Adrenal gland (tissue), 12 donors: Measurements from ENCODE around the gene PLS1. TPM values are rescaled to one million over a fixed set of nuclear protein-coding genes. Genes with fewer than 3 reads are reported as not detected.

Experiments used
- DNase-seq, 7 donors: peaks; one replicate each; pipeline ENCODE4 v3.0.0-alpha.2; 2019 to 2020
- H3K27ac ChIP-seq, 5 donors: fragments of 200-600 bp; sonication (generic) in 4 of 5; 1 replicate in 3 of 5; 2 replicates in 2 of 5; pipeline versions ENCODE4 v1.5.1 to v1.8.0; 2016 to 2020; ENCODE audit warnings: mild to moderate bottlenecking in 1 of 5
- H3K27me3 ChIP-seq: fragments of 200-600 bp; 2 replicates; pipeline ENCODE4 v1.8.0; 2021
- H3K36me3 ChIP-seq, 2 donors: fragments of 200-600 bp; replicated peaks in 1 of 2; 1 replicate in 1 of 2; 2 replicates in 1 of 2; pipeline versions ENCODE4 v1.5.1 to v1.8.0; 2018 to 2022
- H3K4me1 ChIP-seq, 2 donors: fragments of 200-600 bp; replicated peaks in 1 of 2; 1 replicate in 1 of 2; 2 replicates in 1 of 2; pipeline versions ENCODE4 v1.5.1 to v1.8.0; 2018 to 2021
- H3K4me3 ChIP-seq, 4 donors: fragments of 200-600 bp; sonication (generic) in 3 of 4; one replicate each; pipeline ENCODE4 v1.5.1; 2016 to 2018
- H3K9me3 ChIP-seq, 3 donors: fragments of 200-600 bp; sonication (generic) in 1 of 3; replicated peaks in 1 of 3; 1 replicate in 2 of 3; 2 replicates in 1 of 3; pipeline versions ENCODE4 v1.5.1 to v1.8.0; 2016 to 2021
- POLR2A ChIP-seq, 2 donors: fragments of 450-650 bp; IDR thresholded peaks; one replicate each; pipeline ENCODE4 v1.6.1; 2017; ENCODE audit warnings: antibody characterized with exemption in 2 of 2, mild to moderate bottlenecking in 2 of 2, moderate library complexity in 1 of 2
- WGBS, 4 donors: extraction: QIAGEN DNeasy Blood & Tissue Kit in 2 of 4; methylation state at CpG; one replicate each; pipeline versions ENCODE4 v1.1.5 to v1.1.7; 2013 to 2017; 5-methylcytosine and 5-hydroxymethylcytosine counted together
- intact Hi-C, 2 donors: fragments of 100-400 bp; cut with DNase I; formaldehyde crosslinking; loops; one replicate each; pipeline versions ENCODE4 v1.14.1 to v1.15.0; 2022 to 2023
- polyA plus RNA-seq, 3 donors: library from polyadenylated mRNA; stranded (reverse); fragments of 200-250 nt in 2 of 3; fragments of 350-450 nt in 1 of 3; fragmentation: Illumina TruSeq in 1 of 3; extraction: RNeasy Lipid Tissue Mini Kit (QIAGEN cat#74804) in 1 of 3; gene quantifications; one replicate each; pipeline ENCODE4 v1.2.3, GENCODE V29; 2013 to 2014
- total RNA-seq, 9 donors: library from RNA; depleted of rRNA in 4 of 9; stranded (reverse); fragments of >200 nt in 4 of 9; fragments of 120-200 nt in 1 of 9; fragmentation: NEBNext Ultra II Directional in 1 of 9; extraction: Animal tissue kit (Norgen Biotek cat#: 25700) in 1 of 9; gene quantifications; one replicate each; pipeline versions ENCODE4 v1.1.0 to v1.2.4, GENCODE V29; 2013 to 2023
- TF ChIP-seq, protein P1 (sequence below), 6 experiments: fragments of 450-650 bp in 4 of 6; fragments of 200-600 bp in 2 of 6; sonication (generic) in 1 of 6; IDR thresholded peaks; 1 replicate in 5 of 6; 2 replicates in 1 of 6; pipeline versions ENCODE4 v1.5.1 to v1.8.0; 2016 to 2021; ENCODE audit warnings: antibody characterized with exemption in 6 of 6, mild to moderate bottlenecking in 2 of 6, moderate library complexity in 1 of 6
- donor health status: healthy with polysubstance abuse.
- donor health status: Bipolar disorder and iron deficiency.
- donor health status: DM: yes; HTN: yes; CAD: no.
- donor health status: DM: no; HTN: no; CAD: no.
- donor health status: DM: no; HTN: no; CAD: no.
- donor health status: DM: yes; HTN: yes; CAD: no.

The PLS1 gene
- total and polyA plus RNA-seq, 12 donors, result 0.74 to 12.9 (median 7.9) TPM

DNA sequence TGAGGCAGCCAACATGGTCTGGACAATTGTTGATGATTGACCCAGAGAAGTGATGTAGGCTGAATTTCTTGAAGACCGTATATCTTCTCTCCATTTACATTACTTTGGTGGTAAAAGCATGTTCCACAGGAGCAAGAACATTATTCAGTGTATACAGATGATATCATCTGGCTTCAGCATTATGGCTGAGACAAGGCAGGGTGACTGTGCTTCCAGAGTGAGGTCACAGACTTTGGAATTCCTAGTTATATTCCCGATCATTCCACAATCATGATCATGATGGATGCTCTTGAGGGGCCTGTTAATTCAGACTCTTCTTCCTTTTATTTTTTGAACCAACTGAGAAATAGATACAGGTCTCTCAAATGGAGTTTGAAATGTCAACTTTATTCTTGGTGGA, 19.0 kb downstream of the PLS1 start:
- Histone ChIP-seq H3K27ac (no peak overlapping the region), H3K4me3 (no peak overlapping the region), H3K27me3 (no peaks in the 10 kb centered on the region), H3K9me3 (no peaks in the 10 kb centered on the region), H3K36me3 (no peaks in the 10 kb centered on the region), H3K4me1 (no peaks in the 10 kb centered on the region)
- no peak for DNase-seq
- intact Hi-C loops, result no loop called here
- WGBS, 4 donors, result 73 to 100% (median 95%) methylated on average over 2 of the region's 2 CpGs
- no peak for TF ChIP-seq POLR2A (IDR thresholded peaks at IDR 0.05)
- TF ChIP-seq, protein P1, sequence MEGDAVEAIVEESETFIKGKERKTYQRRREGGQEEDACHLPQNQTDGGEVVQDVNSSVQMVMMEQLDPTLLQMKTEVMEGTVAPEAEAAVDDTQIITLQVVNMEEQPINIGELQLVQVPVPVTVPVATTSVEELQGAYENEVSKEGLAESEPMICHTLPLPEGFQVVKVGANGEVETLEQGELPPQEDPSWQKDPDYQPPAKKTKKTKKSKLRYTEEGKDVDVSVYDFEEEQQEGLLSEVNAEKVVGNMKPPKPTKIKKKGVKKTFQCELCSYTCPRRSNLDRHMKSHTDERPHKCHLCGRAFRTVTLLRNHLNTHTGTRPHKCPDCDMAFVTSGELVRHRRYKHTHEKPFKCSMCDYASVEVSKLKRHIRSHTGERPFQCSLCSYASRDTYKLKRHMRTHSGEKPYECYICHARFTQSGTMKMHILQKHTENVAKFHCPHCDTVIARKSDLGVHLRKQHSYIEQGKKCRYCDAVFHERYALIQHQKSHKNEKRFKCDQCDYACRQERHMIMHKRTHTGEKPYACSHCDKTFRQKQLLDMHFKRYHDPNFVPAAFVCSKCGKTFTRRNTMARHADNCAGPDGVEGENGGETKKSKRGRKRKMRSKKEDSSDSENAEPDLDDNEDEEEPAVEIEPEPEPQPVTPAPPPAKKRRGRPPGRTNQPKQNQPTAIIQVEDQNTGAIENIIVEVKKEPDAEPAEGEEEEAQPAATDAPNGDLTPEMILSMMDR (IDR thresholded peaks at IDR 0.05), result no peak

DNA sequence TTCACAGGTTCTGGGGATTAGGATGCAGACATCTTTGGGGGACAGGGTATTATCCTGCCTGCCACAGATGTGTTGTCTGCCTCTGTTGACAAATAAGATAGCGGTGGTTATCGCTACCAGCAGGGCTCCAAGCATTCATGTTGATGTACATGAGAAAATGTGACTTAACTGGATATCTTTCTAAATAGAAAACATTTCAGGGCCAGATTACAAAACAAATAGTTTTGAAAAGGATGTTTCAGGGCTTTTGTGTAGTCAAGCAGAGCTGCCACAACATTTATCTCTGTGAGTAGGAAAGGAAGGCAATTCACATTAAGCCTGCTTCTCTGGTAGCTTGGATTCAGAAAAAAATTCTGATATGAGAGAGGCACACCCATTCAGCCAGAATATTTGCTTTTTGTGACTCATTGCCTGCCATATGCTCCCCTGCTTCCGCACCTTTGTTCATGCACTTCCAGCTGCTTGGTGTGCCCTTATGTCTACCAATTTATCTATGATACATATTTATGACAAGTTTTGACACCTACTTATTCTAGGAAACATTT, 22.8 kb downstream of the PLS1 start:
- no peaks in the 10 kb centered on the region for H3K36me3 ChIP-seq
- no peak for TF ChIP-seq POLR2A (IDR thresholded peaks at IDR 0.05)
- TF ChIP-seq, protein P1 (IDR thresholded peaks at IDR 0.05), result no peak
- H3K27me3 ChIP-seq, result no peaks in the 10 kb centered on the region
- H3K4me1 ChIP-seq, result no peaks in the 10 kb centered on the region
- DNase-seq, result no peak
- intact Hi-C loops, result no loop called here
- H3K4me3 ChIP-seq, result no peak overlapping the region
- no peak overlapping the region for H3K27ac ChIP-seq
- H3K9me3 ChIP-seq, result no peaks in the 10 kb centered on the region
- 89 to 99% (median 96%) methylated on average over 3 of the region's 3 CpGs for WGBS, 4 donors

DNA sequence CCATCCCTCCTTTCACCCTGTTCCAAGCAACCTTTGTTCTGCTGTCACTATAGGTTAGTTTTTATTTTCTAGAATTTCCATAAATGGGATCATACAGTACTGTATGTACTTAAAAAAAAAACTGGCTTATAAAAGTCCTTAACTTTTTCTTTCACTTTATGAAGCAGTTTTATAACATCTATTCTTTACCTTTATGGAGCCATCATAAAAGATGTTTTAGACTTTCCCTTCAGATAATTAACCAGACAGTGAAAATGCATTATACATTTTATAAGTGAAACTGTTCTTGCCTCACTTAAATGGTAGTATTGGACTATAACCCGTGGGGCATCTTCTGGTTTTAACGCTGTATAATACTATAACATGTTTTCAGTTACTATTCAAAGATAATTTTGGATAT, 26.2 kb downstream of the PLS1 start:
- 81 to 89% (median 86%) methylated on average over 2 of the region's 2 CpGs for WGBS, 4 donors
- no peak for DNase-seq
- H3K27me3 ChIP-seq, result no peaks in the 10 kb centered on the region
- no peaks in the 10 kb centered on the region for H3K4me1 ChIP-seq
- intact Hi-C loops, result no loop called here
- H3K9me3 ChIP-seq, result no peaks in the 10 kb centered on the region
- no peak overlapping the region for H3K4me3 ChIP-seq
- H3K27ac ChIP-seq, result no peak overlapping the region
- H3K36me3 ChIP-seq, result no peaks in the 10 kb centered on the region
- TF ChIP-seq, protein P1 (IDR thresholded peaks at IDR 0.05), result no peak
- no peak for TF ChIP-seq POLR2A (IDR thresholded peaks at IDR 0.05)

DNA sequence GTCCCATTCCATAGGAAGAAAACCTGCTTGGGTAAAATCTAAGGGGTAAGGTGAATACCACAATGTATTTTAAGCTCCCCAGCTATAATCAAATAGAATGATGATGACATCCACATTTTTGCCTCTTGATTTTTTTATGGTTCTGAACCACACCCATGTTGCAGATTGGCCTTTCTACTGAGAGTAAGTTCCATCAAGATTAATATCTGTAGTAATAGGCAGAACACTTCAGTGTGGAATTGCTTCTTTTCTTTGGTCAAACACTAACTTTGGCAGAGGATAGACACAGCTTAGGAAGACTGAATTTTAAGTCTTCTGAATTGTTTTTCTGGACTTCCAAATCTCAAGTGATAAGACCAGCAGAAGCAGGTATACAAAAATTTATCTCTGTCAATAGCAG, 27.0 kb downstream of the PLS1 start:
- Histone ChIP-seq H3K4me1 (no peaks in the 10 kb centered on the region), H3K4me3 (no peak overlapping the region), H3K36me3 (no peaks in the 10 kb centered on the region), H3K27me3 (no peaks in the 10 kb centered on the region), H3K9me3 (no peaks in the 10 kb centered on the region), H3K27ac (no peak overlapping the region)
- no peak for DNase-seq
- intact Hi-C loops, result no loop called here
- TF ChIP-seq POLR2A (IDR thresholded peaks at IDR 0.05), result no peak
- TF ChIP-seq, protein P1 (IDR thresholded peaks at IDR 0.05), result no peak
